Measurements from ENCODE around the gene ZNF660.

DNA sequence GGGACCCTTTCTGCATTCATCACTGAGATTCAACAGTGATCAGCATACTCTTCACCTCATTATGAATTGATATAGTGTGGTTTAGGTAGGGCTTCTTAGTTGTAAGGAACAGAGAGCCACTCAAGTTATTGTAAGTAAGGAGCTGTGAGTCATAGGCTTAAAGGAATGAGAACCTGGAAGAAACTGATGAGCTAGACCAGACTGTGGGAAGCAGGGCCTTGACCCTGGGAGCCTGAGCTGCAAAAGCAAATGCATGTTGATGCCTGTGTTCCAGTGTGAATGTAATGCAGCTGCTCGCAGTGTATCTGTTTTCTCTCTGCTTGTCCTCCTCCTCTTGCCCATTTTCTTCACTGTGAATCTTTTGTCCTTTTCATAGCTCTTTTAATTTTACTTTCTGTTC lies 16.2 kb upstream of the ZNF660 start:
- no peak for TF ChIP-seq TEAD4 (IDR thresholded peaks at IDR 0.05)
- no peak for TF ChIP-seq EP300 (IDR thresholded peaks at IDR 0.05; ENCODE audit: borderline replicate concordance)
- TF ChIP-seq, protein P1, sequence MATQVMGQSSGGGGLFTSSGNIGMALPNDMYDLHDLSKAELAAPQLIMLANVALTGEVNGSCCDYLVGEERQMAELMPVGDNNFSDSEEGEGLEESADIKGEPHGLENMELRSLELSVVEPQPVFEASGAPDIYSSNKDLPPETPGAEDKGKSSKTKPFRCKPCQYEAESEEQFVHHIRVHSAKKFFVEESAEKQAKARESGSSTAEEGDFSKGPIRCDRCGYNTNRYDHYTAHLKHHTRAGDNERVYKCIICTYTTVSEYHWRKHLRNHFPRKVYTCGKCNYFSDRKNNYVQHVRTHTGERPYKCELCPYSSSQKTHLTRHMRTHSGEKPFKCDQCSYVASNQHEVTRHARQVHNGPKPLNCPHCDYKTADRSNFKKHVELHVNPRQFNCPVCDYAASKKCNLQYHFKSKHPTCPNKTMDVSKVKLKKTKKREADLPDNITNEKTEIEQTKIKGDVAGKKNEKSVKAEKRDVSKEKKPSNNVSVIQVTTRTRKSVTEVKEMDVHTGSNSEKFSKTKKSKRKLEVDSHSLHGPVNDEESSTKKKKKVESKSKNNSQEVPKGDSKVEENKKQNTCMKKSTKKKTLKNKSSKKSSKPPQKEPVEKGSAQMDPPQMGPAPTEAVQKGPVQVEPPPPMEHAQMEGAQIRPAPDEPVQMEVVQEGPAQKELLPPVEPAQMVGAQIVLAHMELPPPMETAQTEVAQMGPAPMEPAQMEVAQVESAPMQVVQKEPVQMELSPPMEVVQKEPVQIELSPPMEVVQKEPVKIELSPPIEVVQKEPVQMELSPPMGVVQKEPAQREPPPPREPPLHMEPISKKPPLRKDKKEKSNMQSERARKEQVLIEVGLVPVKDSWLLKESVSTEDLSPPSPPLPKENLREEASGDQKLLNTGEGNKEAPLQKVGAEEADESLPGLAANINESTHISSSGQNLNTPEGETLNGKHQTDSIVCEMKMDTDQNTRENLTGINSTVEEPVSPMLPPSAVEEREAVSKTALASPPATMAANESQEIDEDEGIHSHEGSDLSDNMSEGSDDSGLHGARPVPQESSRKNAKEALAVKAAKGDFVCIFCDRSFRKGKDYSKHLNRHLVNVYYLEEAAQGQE (IDR thresholded peaks at IDR 0.05; ENCODE audit: low read depth): no peak
- no peak for TF ChIP-seq TCF12 (IDR thresholded peaks at IDR 0.05; ENCODE audit: low read depth)
- TF ChIP-seq RAD21 (IDR thresholded peaks at IDR 0.05; ENCODE audit: low read depth): no peak
- TF ChIP-seq YY1 (IDR thresholded peaks at IDR 0.05; ENCODE audit: low read depth): no peak
- TF ChIP-seq CREB1 (IDR thresholded peaks at IDR 0.05; ENCODE audit: low read depth): no peak
- no peak for TF ChIP-seq NFIC (IDR thresholded peaks at IDR 0.05)
- no peak for TF ChIP-seq CEBPB (IDR thresholded peaks at IDR 0.05)
- TF ChIP-seq TAF1 (IDR thresholded peaks at IDR 0.05; ENCODE audit: low read depth): no peak

All from Ishikawa (cell line).